Right lung (tissue), 5 donors: ENCODE data around the gene ABTB1. TPM values are rescaled to one million over a fixed set of nuclear protein-coding genes. Genes with fewer than 3 reads are reported as not detected.
"Not testable (repeated sequence)": the region's sequence is repeated elsewhere in the genome, so short reads cannot be mapped to it uniquely, and the experiment has no call there.

Experiments
- DNase-seq, 2 donors: peaks; one replicate each; pipeline ENCODE4 v3.0.0-alpha.2; 2013
- polyA plus RNA-seq, 5 donors: library from polyadenylated mRNA; unstranded; fragments of 120-200 nt; gene quantifications; one replicate each; pipeline versions ENCODE4 v1.2.1 to v1.2.3, GENCODE V29; 2013; ENCODE audit warnings: inconsistent platforms in 1 of 5, low replicate concordance in 1 of 5; ENCODE audit not compliant: insufficient read length in 5 of 5, insufficient read depth in 1 of 5

Gene ABTB1
- polyA plus RNA-seq, 5 donors = 21.4 to 30.2 (median 22.4) TPM

DNA sequence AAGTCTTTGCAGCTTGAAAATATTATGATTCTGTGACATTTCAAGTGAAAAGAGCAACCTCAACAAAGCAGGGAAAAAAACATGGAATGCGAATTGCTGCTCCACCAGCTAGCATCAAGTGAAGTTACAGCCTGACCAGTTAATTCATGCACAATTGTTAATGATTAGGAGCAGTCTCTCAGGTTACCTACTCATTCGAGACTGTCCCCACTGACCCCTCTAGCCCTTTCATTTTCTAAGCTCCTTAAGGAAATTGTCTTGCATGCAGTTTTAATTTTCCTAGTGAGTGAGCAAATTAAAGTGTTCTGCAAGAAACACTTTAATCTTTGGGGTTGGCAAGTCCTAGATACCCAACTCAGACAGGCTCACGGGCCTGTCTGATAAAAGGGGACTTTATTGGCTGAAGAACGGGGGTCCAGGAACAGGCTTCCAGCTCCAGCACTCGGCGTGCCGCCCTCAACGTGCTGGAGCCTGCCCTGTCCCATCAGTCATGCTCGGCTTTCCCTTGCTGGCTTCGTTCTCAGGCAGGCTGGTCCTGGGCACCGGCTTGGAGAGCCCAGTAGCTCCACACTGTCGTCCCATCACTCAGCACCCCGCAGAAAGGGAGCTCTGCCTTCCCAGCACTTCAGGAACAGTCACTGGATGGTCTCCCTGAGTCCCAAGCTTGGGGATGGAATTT lies 25.4 kb upstream of the ABTB1 start:
- DNase-seq = no peak

DNA sequence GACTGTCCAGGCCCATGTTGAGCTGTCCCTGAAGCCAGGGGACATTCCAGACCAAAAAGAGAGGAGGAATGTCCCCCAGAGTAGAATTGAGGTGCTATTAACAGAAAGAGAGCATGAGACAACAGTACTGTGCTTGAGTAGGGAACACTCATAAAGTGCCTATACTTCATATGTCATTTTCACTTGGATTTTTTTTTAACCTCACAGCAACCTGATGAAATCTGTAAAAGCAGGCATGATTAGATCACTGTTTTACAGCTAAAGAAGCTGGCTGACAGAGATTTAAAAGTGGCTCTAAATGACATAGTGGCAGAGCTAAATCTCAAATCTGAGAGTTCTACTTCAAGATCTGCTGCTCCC lies 24.9 kb upstream of the ABTB1 start:
- no peak for DNase-seq

DNA sequence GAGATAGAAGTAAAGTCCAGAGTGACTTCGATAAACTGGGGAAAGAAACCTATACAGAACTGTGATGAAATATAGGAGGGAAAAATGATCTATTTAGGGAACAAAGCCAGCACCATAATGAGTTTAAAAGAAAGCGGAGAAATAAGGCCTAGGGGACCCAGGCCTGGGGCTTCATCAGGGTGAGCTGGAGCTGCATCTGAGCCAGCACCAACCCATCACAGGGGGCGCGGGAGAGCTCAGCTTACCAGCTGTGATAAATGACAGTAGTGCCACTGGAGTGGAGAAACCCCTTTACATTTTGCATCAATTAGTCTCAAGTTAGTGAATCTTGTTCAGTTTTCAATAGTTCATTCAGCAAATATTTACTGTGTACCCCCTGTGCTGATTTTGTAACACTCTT lies 22.5 kb upstream of the ABTB1 start:
- DNase-seq = no peak

- no peak for DNase-seq
Observed at GRCh38 chr3:127651516-127652172, 21.1 kb upstream of the ABTB1 start.

DNA sequence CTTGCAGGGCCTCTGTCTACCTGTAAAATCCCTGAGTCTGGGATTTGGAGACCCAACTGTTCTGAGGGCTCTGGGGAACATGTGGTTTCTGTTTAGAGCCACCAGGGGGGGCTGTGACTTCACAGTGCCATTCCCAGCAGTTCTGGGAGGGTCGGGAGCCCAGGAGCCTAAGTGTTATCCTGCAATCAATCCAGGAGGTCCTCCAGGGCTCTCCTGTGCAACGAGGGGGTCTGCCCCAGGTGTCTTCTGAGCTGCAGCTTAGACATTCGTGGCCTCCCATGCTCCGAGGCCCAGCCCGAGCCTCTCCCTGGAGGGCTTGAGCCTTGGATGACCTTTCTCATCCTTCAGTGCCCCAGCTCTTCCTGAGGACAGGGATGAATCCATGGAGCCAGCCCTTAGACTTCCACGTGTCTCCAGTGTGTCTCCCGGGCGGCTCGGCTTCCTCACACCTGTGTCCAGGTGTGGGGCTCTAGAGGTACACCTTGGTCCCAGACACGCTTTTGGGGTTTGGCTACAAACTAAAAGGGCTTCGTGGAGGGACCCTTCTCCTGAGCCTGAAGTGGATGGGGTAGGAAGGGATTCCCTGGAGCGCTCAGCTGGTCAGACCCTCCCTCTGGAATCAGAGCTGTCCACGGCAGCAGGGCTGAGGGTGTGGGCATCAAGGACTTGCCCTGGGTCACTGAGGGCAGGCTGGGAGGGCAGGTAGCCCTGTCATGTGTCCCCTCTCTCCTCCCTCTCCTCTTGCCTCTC lies 20.3 kb upstream of the ABTB1 start:
- DNase-seq = peak in 1 of 2 donors; percentile 31

- no peak for DNase-seq
Observed at GRCh38 chr3:127654374-127654773, 18.4 kb upstream of the ABTB1 start.

GRCh38 chr3:127654993-127655392 lies 17.8 kb upstream of the ABTB1 start:
- DNase-seq = not testable (repeated sequence)

DNA sequence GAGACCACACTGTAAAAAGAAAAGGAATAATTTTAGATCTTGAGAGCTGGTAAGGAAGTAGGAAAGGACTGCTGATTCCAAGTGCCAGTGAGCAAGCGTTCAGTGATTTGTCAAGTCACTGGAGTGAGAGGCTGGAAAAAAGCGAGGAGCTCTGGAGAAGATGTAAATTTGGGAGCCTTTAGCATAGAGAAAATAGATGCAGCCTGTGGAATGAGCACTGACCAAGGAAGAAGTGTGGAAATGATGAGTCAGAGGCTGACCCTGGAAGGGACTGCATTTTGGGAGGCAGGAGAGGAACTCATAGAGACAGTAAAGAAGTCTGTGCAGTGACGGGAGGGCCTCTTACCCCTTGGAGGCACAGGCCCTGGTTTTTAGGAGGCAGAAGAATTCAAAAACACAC lies 17.1 kb upstream of the ABTB1 start:
- no peak for DNase-seq

GRCh38 chr3:127656906-127657305 lies 15.8 kb upstream of the ABTB1 start:
- DNase-seq = no peak

DNA sequence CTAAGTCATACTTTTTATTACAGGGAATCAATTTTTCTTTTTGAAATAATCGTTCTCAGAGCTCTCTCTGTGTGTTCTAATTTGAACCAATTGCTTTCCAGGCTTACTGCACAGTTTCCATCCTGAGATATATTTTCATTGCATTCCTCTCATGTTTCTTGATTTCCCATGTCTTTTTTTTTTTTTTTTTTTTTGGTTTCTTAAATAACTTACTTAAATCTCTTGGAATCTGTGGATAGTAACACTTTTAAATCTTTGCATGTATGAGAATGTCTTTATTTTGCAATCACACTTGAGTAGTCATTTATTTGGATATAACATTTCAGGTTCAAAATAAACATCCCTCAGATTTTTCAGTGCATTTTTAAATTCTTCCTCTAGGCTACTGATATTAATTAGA lies 14.5 kb upstream of the ABTB1 start:
- no peak for DNase-seq

DNA sequence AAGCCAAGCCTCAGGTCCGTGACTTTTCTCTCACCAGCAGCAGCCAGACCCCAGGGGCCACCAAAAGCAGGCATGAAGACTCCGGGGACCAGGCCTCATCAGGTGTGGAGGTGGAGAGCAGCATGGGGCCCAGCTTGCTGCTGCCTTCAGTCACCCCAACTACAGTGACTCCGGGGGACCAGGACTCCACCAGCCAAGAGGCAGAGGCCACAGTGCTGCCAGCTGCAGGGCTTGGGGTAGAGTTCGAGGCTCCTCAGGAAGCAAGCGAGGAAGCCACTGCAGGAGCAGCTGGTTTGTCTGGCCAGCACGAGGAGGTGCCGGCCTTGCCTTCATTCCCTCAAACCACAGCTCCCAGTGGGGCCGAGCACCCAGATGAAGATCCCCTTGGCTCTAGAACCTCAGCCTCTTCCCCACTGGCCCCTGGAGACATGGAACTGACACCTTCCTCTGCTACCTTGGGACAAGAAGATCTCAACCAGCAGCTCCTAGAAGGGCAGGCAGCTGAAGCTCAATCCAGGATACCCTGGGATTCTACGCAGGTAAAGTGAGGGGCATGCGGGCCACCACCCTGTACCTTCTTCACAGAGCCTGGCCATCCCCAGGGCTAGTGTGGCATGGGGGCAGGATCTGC lies 12.0 kb upstream of the ABTB1 start:
- DNase-seq = no peak

DNA sequence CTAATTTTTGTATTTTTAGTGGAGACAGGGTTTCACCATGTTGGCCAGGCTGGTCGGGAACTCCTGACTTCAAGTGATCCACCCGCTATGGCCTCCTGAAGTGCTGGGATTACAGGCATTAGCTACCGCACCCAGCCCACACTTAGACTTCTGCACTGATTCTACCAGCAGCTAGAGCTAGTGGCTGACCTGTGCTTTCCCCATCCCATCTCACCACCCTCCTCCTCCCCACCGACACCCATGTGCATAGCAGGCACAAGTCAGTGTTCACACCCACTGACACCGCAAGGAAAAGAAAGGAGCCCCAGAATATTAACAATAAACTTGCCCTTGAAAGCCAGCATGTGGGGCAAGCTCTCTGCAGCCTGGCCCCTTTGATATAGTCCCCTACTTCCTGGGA lies 11.2 kb upstream of the ABTB1 start:
- no peak for DNase-seq

- DNase-seq = no peak
Observed at GRCh38 chr3:127662001-127662469, 10.7 kb upstream of the ABTB1 start.

- no peak for DNase-seq
Observed at GRCh38 chr3:127663151-127663550, 9.6 kb upstream of the ABTB1 start.

DNA sequence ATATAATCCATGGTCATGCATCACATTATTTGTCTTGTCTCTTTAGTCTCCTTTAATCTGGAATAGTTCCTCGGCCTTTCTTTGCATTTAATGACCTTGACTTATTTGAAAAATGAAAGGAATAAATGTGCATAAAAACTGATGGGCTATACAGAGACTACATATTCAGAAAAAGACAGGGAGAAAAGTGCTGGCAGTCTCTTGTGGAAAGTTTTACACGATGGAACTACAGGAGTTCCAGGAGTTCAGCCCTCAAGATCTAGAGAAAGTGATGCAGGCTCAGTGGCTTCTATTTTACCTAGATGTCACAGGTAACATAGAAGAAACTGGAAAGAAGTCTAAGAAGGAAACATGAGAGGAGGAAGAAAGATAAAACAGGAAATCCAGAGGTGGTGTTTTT lies 7.6 kb upstream of the ABTB1 start:
- no peak for DNase-seq

DNA sequence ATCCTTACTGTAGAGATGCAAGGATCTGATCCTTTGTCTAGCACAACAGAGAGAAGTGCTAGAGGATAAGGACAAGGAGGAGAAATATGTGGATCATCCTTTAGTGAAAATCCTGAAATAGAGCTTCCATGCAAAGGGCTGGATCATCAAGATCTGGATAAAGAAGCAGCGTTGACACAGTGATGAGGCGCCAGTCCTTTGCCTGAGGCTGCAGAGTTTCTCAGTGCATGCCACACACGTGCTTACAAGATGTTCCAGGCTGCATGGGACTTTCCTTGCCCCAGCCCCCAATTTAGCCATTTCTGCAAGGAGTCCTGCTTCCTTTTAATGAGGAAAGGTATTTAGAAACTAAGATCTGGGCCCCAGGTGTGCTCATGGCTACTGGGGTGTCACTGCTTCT lies 7.2 kb upstream of the ABTB1 start:
- DNase-seq = no peak

DNA sequence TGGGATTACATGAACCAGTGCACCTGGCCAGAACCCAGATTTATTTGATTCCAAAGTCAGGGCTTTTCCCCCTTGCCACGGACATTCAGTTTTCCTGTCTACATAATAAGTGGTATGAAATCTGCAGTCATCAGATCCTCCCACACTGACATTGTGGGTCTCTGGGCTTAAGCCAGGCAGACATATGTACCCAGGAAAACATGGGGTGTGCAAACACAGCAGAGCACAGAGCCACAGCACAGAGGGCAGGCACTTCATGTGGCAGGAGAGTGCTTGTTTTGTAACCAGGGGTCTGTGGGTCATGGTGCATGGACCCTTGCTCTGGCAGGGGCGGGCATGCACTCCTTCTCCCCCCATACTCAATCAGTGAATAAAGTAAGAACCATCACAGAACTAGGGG lies 6.1 kb upstream of the ABTB1 start:
- no peak for DNase-seq

DNA sequence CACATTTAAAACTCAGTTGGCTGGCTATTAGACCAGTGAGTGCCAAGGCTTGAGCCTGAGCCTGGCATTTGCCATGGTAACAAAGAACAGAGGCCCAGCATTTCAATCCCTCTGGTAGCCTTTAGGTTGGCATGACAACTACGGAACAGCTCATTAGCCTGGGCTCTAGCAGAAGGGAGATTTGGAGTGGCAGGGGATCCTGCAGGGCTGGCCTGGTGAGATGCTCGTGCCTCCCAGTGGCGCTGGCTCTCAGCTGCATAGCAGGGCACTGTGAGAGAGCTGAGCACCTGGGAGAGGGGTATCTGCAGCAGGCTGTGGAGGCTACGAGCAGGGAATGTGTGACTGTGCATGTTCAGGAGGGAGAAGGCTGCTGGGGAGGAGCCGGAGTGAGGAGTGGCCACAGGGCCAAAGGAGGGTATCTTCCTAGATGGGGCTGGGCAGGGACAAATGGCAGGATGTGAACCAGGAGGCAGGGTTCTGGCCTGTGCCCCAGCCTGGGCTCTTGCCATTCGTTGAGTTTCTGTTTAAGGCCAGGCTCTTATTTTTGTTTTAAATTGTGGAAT lies 5.6 kb upstream of the ABTB1 start:
- DNase-seq = no peak

DNA sequence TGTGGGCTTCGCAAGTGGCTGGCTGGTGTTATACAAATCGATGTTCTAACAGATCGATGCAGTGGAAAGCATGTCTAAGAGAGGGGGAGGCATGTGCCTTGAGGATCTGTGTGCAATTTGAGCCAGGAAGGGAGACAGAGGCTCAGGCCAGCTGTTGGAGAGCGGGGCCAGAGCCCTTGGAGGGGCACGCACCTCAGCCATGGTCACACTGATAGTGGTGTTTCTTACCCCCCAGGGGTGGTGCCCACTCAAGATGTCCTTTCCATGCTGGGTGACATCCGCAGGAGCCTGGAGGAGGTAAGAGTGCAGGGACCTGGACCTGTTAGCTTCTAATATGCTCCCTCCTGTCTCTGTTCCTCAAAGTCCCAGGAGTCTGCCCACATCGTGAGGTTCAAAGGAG lies 3.8 kb upstream of the ABTB1 start:
- DNase-seq = no peak

DNA sequence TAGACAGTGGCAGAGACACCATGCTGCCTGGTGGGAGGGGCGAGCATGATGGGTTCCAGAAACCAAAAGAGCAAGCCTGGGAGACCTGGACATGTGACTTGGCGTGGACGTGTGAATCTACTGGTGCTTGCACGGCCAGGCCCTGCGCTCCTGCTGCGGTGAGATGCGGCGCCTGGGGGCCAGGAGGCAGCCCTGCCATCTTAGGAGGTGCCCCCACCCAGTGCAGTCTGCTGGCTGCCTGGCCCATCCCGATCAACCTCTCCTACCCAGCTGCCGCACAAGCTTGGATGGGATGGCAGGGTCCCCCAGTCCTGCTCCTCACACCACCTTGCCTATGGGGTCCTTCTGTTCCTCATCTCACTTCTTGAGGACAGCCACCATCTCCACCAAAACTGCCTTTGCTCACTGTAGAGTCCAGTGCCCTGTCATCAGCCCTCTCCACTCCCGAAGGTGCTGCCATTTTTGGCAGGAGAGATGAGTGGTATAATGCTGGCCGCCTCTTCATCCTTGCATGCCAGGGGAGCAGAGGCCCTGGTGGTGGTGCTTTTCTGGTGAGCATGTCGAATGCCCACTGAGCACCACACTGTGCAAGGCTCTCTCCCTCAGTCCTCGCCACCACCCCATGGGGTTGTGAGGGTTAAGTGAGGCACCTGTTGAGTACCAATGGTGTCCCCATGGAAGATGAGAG lies 3.1 kb upstream of the ABTB1 start:
- no peak for DNase-seq

DNA sequence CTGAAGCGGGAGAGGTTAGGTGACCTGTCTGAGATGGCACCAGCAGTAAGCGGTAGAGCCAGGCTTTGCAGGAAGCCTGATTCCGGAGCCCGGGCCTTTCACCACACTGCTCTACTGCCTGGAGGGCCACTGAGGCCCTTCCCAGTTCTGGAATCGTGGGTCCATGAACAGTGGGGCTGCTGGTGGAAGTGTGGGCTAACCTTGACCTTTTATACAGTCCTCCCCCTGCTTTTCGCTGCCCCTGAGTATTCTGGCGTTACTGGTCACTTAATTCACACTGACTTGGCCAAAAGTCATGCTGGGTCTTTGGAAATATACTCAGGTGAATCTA lies 2.6 kb upstream of the ABTB1 start:
- no peak for DNase-seq
